Measurements from ENCODE around the gene ASB16. TPM values are rescaled to one million over a fixed set of nuclear protein-coding genes. Genes with fewer than 3 reads are reported as not detected.

ASB16 gene
- total RNA-seq, 4 donors from 2014 or later: not detected

DNA sequence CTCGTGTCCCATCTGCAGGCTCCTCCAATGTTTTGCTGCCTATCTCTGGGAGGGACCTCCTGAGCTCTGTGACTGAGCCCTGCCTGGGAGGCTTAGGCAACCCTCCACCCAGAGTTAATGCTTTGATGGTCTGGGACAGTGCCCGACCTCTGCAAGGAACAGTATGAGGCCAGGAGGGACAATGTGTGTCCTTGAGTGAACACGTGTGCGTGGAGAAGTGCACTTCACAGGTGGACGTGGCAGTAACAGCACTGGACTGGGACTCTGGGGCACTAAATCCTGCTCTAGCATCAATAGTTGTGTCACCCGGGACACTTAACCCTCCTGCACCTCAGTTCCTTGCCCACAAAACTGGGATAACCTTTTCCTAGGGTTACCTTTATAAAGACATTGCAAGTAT lies 44.4 kb downstream of the ASB16 start:
- TF ChIP-seq, protein P1, sequence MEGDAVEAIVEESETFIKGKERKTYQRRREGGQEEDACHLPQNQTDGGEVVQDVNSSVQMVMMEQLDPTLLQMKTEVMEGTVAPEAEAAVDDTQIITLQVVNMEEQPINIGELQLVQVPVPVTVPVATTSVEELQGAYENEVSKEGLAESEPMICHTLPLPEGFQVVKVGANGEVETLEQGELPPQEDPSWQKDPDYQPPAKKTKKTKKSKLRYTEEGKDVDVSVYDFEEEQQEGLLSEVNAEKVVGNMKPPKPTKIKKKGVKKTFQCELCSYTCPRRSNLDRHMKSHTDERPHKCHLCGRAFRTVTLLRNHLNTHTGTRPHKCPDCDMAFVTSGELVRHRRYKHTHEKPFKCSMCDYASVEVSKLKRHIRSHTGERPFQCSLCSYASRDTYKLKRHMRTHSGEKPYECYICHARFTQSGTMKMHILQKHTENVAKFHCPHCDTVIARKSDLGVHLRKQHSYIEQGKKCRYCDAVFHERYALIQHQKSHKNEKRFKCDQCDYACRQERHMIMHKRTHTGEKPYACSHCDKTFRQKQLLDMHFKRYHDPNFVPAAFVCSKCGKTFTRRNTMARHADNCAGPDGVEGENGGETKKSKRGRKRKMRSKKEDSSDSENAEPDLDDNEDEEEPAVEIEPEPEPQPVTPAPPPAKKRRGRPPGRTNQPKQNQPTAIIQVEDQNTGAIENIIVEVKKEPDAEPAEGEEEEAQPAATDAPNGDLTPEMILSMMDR (IDR thresholded peaks at IDR 0.05; ENCODE audit: low read depth): no peak

DNA sequence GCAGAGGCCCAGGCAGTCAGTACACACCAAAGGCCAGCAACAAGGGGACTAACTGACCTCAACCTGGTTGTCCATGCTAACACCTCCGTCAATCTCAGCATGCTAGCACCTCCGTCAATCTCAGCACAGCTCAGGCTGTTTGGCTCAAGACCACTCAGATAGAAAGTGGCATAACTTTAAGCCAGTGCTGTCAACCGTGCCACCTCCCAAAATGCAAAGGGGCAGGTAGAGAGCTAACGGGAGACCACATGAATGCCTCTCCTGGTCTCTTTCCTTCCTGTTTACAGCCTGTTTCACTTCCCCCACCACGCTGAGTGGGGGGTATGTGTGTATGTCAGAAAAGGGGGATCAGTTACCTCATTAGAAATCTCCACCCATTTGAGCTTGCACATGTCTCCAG lies 45.7 kb downstream of the ASB16 start:
- TF ChIP-seq, protein P1 (IDR thresholded peaks at IDR 0.05; ENCODE audit: low read depth): no peak

DNA sequence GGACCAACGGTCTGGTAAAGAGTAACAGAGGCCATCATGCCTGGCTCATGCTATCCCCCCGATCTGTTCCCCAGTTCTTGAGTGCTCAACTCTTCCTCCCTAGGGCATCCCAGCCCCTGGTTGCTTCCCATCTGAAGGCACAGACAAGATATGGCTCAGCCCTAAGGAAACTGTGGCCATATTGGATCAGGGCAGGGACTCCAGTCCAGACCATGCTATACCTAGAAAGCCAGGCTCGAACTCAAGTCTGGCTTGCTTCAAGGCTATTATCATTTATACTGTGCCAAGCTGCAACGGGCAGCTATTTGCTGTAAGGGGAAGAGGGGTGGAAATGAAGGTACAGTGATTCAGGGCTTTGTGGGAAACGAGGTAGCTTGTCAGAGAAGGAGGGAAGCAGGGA lies 46.2 kb downstream of the ASB16 start:
- TF ChIP-seq, protein P1 (IDR thresholded peaks at IDR 0.05; ENCODE audit: low read depth): no peak

DNA sequence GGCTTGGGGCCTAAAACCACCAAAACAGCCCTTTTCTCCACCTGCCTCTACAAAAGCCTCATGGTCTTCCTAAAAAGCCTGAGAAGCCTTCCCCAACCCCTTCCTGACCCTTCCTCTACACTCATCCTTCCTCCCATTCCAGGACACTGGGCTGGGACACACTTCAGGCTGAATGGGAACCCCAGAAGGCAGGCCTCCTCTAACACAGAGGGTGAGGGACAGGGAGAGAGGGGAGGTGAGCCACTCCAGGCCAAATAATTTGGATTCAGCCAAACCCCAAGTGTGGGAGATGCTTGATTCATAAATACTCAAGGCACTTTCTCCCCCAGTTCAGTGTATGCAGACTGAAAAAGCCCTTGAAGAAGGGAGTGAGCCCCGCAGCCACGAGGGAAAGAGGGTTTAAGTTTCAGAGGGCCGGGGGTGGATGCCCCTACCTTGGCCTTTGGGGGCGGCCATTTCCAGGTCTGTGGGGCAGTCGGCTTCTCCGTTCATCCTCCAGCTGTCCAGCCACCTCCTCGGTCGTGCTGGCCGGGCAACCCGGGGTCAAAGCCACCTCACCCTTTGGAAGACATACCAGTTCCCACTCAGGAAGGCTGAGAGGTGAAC lies 47.3 kb downstream of the ASB16 start:
- TF ChIP-seq, protein P1 (IDR thresholded peaks at IDR 0.05; ENCODE audit: low read depth): no peak

DNA sequence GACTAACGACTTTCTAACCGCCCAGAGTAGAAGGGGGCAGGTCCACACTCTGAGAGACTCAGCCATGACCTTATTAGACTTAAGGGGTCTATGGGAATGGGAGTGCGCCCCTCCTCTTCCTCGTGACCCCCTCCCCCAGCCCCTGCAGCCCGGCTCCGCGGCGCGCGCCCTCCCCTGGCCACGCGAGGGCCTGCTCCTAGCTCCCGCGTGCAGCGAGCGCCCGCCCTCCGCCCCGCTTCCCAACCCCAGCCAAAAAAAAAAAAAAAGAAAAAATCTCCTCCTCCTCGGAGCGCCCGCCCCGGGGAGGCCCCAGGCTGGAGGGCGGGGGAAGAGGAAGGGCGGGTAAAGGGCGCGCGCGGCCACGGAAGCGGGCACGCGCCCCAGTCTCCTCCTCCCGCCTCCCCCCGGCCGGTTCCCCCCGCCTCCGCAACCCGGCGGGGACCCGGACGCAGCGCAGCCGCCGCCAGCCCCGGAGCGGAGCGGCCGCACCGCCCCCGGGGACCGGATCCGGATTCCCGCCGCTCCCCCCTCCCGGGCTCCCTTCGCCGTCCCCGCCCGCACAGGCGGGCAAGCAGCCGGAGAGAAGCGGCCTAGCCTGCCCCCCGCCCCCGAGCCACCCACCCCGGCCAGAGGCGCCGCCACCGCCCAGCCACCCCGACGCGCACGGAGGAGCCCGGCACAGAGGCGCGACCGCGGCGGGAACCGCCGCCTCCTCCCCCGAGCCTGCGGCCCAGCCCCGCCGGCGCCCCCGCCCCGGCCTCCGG lies 48.0 kb downstream of the ASB16 start:
- TF ChIP-seq, protein P1 (IDR thresholded peaks at IDR 0.05; ENCODE audit: low read depth): no peak

DNA sequence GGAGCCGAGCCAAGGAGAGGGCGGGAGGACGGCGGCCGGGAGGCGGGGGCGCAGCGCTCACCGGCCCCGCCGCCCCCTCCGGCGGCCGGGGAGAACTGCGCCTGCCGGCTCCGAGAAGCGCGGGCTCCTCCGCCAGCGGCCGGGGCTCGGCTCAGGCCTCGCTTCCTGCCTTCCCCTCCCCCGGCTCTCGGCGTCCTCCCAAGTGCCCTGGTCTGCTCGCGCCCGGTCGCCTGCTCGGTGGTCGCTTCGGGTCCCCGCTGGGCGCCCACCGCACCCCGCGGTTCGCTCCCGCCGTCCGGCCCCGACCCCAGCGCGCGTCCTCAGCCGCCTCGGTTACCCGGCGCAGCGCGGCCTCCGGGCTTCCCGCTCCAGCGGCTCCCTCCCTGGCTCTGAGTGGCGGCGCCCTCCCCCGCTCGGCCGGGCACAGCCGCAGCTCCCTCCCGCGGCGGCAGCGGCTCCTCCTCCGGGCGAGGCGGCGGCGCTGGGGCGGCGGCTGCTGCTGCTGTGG lies 48.7 kb downstream of the ASB16 start:
- TF ChIP-seq, protein P1 (IDR thresholded peaks at IDR 0.05; ENCODE audit: low read depth): no peak

DNA sequence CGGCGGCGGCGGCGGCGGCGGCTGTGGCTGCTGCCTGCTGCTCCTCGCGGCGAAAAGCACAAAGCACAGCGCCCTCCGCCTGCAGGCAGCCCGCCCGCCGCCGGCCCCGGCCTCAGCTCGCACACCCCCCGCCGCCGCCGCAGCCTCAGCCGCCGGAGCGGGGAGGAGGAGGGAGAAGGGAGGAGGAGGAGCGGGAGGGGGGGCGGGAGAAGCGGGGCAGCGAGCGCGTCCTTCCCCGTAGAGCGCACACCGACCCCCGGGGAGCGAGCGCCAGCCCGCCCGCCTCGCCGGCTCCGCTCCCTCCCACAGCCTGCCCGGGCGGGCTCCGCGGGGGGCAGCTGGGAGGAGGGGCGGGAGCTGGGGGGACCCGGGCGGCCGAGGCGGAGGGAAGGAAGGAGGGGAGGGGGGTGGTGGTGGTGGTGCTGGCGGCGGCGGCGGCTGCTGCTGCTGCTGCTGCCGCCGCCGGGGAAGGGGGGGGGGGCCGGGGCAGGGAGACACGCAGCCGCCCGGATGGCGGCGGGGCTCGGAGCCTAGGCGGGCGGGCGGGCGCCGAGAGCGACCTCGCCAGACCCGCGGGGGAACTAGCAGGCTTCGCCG lies 49.2 kb downstream of the ASB16 start, which contains the start of gene UBTF:
Gene UBTF (minus strand): TSS at position 60 of the 597 bp plus-strand sequence. CDS start 1,446 bp downstream, outside the sequence.
- TF ChIP-seq, protein P1 (IDR thresholded peaks at IDR 0.05; ENCODE audit: low read depth): no peak
